Thyroid gland (tissue), 4 donors: ENCODE results near the gene CNPPD1. TPM values are rescaled to one million over a fixed set of nuclear protein-coding genes. Genes with fewer than 3 reads are reported as not detected.

Source experiments
- DNase-seq, 2 donors: peaks; one replicate each; pipeline ENCODE4 v3.0.0-alpha.2; 2019
- H3K27ac ChIP-seq, 3 donors: fragments of 200-600 bp; sonication (generic); 1 replicate in 2 of 3; 2 replicates in 1 of 3; pipeline ENCODE4 v1.5.1; 2016 to 2019; ENCODE audit warnings: mild to moderate bottlenecking in 1 of 3, moderate library complexity in 1 of 3
- H3K27me3 ChIP-seq: fragments of 200-600 bp; sonication (generic); one replicate; pipeline ENCODE4 v1.5.1; 2019
- H3K36me3 ChIP-seq, 2 donors: fragments of 200-600 bp; sonication (generic); one replicate each; pipeline ENCODE4 v1.5.1; 2016 to 2019
- H3K4me1 ChIP-seq, 2 donors: fragments of 200-600 bp; sonication (generic); one replicate each; pipeline ENCODE4 v1.5.1; 2017 to 2019
- H3K4me3 ChIP-seq, 3 donors: fragments of 200-600 bp; sonication (generic); replicated peaks in 1 of 3; 1 replicate in 2 of 3; 2 replicates in 1 of 3; pipeline ENCODE4 v1.5.1; 2016; ENCODE audit warnings: mild to moderate bottlenecking in 1 of 3
- H3K9me3 ChIP-seq: fragments of 200-600 bp; sonication (generic); one replicate; pipeline ENCODE4 v1.5.1; 2017
- CTCF ChIP-seq, 6 experiments: fragments of 200-600 bp in 3 of 6; fragments of 450-650 bp in 3 of 6; sonication (generic) in 3 of 6; IDR thresholded peaks; one replicate each; pipeline ENCODE4 v1.5.1; 2016 to 2019; ENCODE audit warnings: antibody characterized with exemption in 6 of 6, mild to moderate bottlenecking in 2 of 6, inconsistent platforms in 1 of 6, moderate library complexity in 1 of 6
- POLR2A ChIP-seq, 2 donors: fragments of 450-650 bp; IDR thresholded peaks; one replicate each; pipeline ENCODE4 v1.6.1; 2017; ENCODE audit warnings: antibody characterized with exemption in 2 of 2, mild to moderate bottlenecking in 2 of 2, moderate library complexity in 1 of 2
- WGBS, 2 donors: methylation state at CpG; one replicate each; pipeline ENCODE4 v1.1.5; 2017; 5-methylcytosine and 5-hydroxymethylcytosine counted together
- intact Hi-C: fragments of 100-400 bp; cut with DNase I; formaldehyde crosslinking; loops from one replicate; pipeline ENCODE4 v1.15.1; 2023
- total RNA-seq, 4 donors: library from RNA; depleted of rRNA; stranded (reverse); fragments of >200 nt; gene quantifications; one replicate each; pipeline ENCODE4 v1.2.3, GENCODE V29; 2016

The CNPPD1 gene
- total RNA-seq, 4 donors from 2014 or later, result 48.2 to 115 (median 65.0) TPM

- intact Hi-C loops, result no loop called here
- H3K36me3 ChIP-seq, result peaks cover 51 to 53% of the 10 kb centered on the region in 2 donors
- H3K27ac ChIP-seq, result no peak overlapping the region
- no peak overlapping the region for H3K4me3 ChIP-seq
- WGBS, 2 donors, result 85 to 86% methylated on average over 19 of the region's 19 CpGs
- TF ChIP-seq POLR2A (IDR thresholded peaks at IDR 0.05), result no peak
- no peak for TF ChIP-seq CTCF (IDR thresholded peaks at IDR 0.05)
- no peaks in the 10 kb centered on the region for H3K27me3 ChIP-seq
- no peak for DNase-seq
- no peaks in the 10 kb centered on the region for H3K9me3 ChIP-seq
- peaks cover 22 to 23% of the 10 kb centered on the region in 2 donors for H3K4me1 ChIP-seq
Measured at GRCh38 chr2:219220652-219221402, 44.1 kb upstream of the CNPPD1 start.

- TF ChIP-seq CTCF (IDR thresholded peaks at IDR 0.05) (no peak), POLR2A (IDR thresholded peaks at IDR 0.05) (no peak)
- peak overlapping the region in 1 of 3 donors; percentile 73 for H3K27ac ChIP-seq
- H3K9me3 ChIP-seq, result no peaks in the 10 kb centered on the region
- H3K27me3 ChIP-seq, result no peaks in the 10 kb centered on the region
- 89 to 94% methylated on average over 13 to 18 of the region's 18 CpGs for WGBS, 2 donors
- DNase-seq, result no peak
- H3K36me3 ChIP-seq, result peaks cover 44 to 45% of the 10 kb centered on the region in 2 donors
- intact Hi-C loops, result no loop called here
- H3K4me3 ChIP-seq, result no peak overlapping the region
- peaks cover 22 to 23% of the 10 kb centered on the region in 2 donors for H3K4me1 ChIP-seq
Measured at GRCh38 chr2:219219784-219220532, 43.2 kb upstream of the CNPPD1 start.

- TF ChIP-seq CTCF (IDR thresholded peaks at IDR 0.05), result no peak
- TF ChIP-seq POLR2A (IDR thresholded peaks at IDR 0.05), result peak; percentile 18 to 89
- intact Hi-C loops, result no loop called here
- H3K27ac ChIP-seq, result peak within 1 kb of the TSS; percentile 73 to 97 (median 89)
- peaks cover 36 to 45% of the 10 kb centered on the region in 2 donors for H3K36me3 ChIP-seq
- WGBS, 2 donors, result 14 to 26% methylated on average over 25 to 52 of the region's 71 CpGs
- peak; percentile 99 for DNase-seq
- H3K27me3 ChIP-seq, result no peaks in the 10 kb centered on the region
- H3K4me1 ChIP-seq, result peaks cover 22 to 23% of the 10 kb centered on the region in 2 donors
- H3K4me3 ChIP-seq, result peak within 1 kb of the TSS in 2 of 3 donors; percentile 44 to 57
- no peaks in the 10 kb centered on the region for H3K9me3 ChIP-seq
Measured at GRCh38 chr2:219218732-219219701, 42.3 kb upstream of the CNPPD1 start, which contains the start of gene ABCB6. Gene ABCB6 (minus strand): TSS chr2:219218958. CDS start chr2:219218673, 285 bp downstream.

- Histone ChIP-seq H3K9me3 (no peaks in the 10 kb centered on the region), H3K36me3 (peaks cover 34 to 45% of the 10 kb centered on the region in 2 donors), H3K27me3 (no peaks in the 10 kb centered on the region), H3K27ac (peak overlapping the region; percentile 73 to 97 (median 89)), H3K4me3 (peak overlapping the region in 2 of 3 donors; percentile 44 to 57), H3K4me1 (peaks cover 22 to 23% of the 10 kb centered on the region in 2 donors)
- peak in 1 of 2 donors; percentile 74 for DNase-seq
- TF ChIP-seq POLR2A (IDR thresholded peaks at IDR 0.05), result no peak
- TF ChIP-seq CTCF (IDR thresholded peaks at IDR 0.05), result no peak
- WGBS, 2 donors, result 0% methylated on average over 15 of the region's 37 CpGs; no CpG with 5 or more reads in 1 of the 2 donors
- intact Hi-C loops, result no loop called here
Measured at GRCh38 chr2:219218217-219218731, 41.5 kb upstream of the CNPPD1 start.
